Tibial nerve (tissue), 4 donors: ENCODE measurements around the gene ARHGEF9.

Experiments used
- EP300 ChIP-seq, 2 donors: sonication (generic); formaldehyde crosslinking; IDR thresholded peaks; one replicate each; pipeline ENCODE4 v1.6.1; 2017; ENCODE audit warnings: antibody characterized with exemption in 2 of 2, mild to moderate bottlenecking in 1 of 2
- TF ChIP-seq, protein P1 (sequence below), 5 experiments: fragments of 200-600 bp in 3 of 5; fragments of 450-650 bp in 2 of 5; sonication (generic) in 3 of 5; IDR thresholded peaks; one replicate each; pipeline ENCODE4 v1.5.1; 2016 to 2019; ENCODE audit warnings: antibody characterized with exemption in 5 of 5, mild to moderate bottlenecking in 3 of 5, moderate library complexity in 2 of 5

DNA sequence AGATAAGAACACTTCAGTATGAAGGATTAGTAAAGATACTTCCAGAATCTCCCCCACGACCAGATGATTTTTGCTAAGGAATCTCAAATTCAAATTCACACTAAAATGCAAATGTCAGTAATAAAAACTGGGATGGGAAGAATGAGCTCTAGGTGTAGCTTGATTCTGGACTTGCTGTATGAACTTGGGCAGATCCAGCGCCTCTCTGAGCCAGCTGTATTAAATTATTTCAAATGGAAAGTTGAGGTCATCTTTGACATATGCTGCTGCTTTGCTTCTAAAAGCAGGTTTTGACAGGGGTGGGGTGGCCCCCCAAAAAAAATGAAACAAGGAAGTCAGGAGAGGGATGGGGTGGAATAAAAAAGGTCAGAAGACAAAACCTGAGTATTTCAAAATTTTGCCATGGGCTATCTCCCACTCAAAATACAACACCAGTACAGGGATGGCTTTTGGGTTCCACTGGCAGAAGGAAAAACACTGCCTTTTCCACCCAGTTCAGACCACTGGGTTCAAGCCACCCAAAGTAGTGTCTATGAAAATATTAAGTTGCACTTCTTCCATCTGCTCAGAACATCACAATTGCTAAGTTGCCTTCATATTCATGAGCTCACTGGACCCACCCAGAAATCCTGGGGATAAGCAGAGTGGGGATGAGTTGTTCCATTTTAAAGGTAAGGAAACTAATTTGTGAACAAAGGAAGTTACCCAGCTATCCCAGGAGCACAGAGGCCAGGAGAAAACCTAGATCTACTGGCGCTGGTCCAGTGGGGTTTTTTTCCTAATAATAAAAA, 47.7 kb downstream of the ARHGEF9 start:
- TF ChIP-seq, protein P1, sequence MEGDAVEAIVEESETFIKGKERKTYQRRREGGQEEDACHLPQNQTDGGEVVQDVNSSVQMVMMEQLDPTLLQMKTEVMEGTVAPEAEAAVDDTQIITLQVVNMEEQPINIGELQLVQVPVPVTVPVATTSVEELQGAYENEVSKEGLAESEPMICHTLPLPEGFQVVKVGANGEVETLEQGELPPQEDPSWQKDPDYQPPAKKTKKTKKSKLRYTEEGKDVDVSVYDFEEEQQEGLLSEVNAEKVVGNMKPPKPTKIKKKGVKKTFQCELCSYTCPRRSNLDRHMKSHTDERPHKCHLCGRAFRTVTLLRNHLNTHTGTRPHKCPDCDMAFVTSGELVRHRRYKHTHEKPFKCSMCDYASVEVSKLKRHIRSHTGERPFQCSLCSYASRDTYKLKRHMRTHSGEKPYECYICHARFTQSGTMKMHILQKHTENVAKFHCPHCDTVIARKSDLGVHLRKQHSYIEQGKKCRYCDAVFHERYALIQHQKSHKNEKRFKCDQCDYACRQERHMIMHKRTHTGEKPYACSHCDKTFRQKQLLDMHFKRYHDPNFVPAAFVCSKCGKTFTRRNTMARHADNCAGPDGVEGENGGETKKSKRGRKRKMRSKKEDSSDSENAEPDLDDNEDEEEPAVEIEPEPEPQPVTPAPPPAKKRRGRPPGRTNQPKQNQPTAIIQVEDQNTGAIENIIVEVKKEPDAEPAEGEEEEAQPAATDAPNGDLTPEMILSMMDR (IDR thresholded peaks at IDR 0.05): no peak
- no peak for TF ChIP-seq EP300 (IDR thresholded peaks at IDR 0.05)
